Calu3 (cell line): Measurements from ENCODE around the gene PAX9. TPM values are rescaled to one million over a fixed set of nuclear protein-coding genes. Genes with fewer than 3 reads are reported as not detected.

Source experiments
- BruUV-seq: library from RNA; stranded (reverse); fragments of 400-500 nt; replicated peaks from 2 replicates; lab custom pipeline; 2021; lab: Mats Ljungman, UMichigan
- CTCF ChIA-PET: fragments of 300-600 bp; sonication (Branson Sonifier 250); formaldehyde crosslinking; loops from one replicate; lab custom pipeline; 2022; ENCODE audit warnings: antibody characterized with exemption; lab: Charles Lee
- DNase-seq: peaks from one replicate; pipeline ENCODE4 v3.0.0; 2022
- H3K27ac Mint-ChIP-seq: one replicate; pipeline ENCODE4 v1.8.0; 2022; ENCODE audit warnings: mixed read lengths; ENCODE audit not compliant: unreplicated experiment
- H3K27me3 Mint-ChIP-seq: one replicate; pipeline ENCODE4 v1.8.0; 2022; ENCODE audit warnings: mixed read lengths; ENCODE audit not compliant: unreplicated experiment
- H3K36me3 Mint-ChIP-seq: one replicate; pipeline ENCODE4 v1.8.0; 2022; ENCODE audit warnings: mild to moderate bottlenecking, moderate library complexity, mixed read lengths; ENCODE audit not compliant: insufficient read depth, unreplicated experiment
- H3K4me1 Mint-ChIP-seq: one replicate; pipeline ENCODE4 v1.8.0; 2022; ENCODE audit warnings: mild to moderate bottlenecking, low read depth, mixed read lengths; ENCODE audit not compliant: unreplicated experiment
- H3K4me3 Mint-ChIP-seq: one replicate; pipeline ENCODE4 v1.8.0; 2022; ENCODE audit warnings: mild to moderate bottlenecking, low read depth, moderate library complexity, mixed read lengths; ENCODE audit not compliant: unreplicated experiment
- H3K9me3 Mint-ChIP-seq: one replicate; pipeline ENCODE4 v1.8.0; 2022; ENCODE audit warnings: low read depth, mixed read lengths; ENCODE audit not compliant: unreplicated experiment
- intact Hi-C: fragments of 100-400 bp; cut with micrococcal nuclease; formaldehyde crosslinking; loops from one replicate; pipeline ENCODE4 v1.10.0; 2022; ENCODE audit not compliant: unreplicated experiment
- total RNA-seq: library from RNA; stranded (reverse); gene quantifications from 2 replicates; pipeline ENCODE4 v1.2.3, GENCODE V29; 2022
- TF ChIP-seq, protein P1 (sequence below): fragments of 200-600 bp; IDR thresholded peaks from one replicate; pipeline ENCODE4 v1.8.0; 2022; ENCODE audit warnings: antibody characterized with exemption; ENCODE audit not compliant: unreplicated experiment

PAX9 gene
- total RNA-seq, 1 experiment from 2014 or later, result 4.5 TPM

DNA sequence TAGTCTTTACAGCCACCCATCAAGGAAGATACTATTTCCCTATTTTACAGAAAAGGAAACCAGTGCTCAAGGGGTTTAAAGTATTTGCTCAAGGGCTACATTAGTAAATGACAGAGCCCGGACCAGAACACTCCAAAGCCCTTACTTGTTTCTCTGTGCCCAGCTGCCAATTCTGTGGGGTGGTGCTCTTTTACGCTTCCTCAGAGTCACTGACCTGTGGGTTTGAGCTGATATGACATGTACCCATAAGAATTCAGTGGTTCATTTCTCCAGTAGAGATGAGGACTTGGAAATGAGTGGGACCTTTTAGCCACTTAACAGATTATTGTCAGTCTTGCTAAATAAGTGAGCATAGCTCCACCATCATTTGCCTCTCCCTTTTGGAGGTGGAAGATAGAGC is 41.8 kb upstream of the PAX9 start:
- H3K4me3 Mint-ChIP-seq, result no peak overlapping the region
- BruUV-seq, result no TSS peak
- peaks cover 21% of the 10 kb centered on the region for H3K27me3 Mint-ChIP-seq
- no peak for DNase-seq
- no peaks in the 10 kb centered on the region for H3K36me3 Mint-ChIP-seq
- no peak overlapping the region for H3K27ac Mint-ChIP-seq
- CTCF ChIA-PET, result no interaction called here
- TF ChIP-seq, protein P1, sequence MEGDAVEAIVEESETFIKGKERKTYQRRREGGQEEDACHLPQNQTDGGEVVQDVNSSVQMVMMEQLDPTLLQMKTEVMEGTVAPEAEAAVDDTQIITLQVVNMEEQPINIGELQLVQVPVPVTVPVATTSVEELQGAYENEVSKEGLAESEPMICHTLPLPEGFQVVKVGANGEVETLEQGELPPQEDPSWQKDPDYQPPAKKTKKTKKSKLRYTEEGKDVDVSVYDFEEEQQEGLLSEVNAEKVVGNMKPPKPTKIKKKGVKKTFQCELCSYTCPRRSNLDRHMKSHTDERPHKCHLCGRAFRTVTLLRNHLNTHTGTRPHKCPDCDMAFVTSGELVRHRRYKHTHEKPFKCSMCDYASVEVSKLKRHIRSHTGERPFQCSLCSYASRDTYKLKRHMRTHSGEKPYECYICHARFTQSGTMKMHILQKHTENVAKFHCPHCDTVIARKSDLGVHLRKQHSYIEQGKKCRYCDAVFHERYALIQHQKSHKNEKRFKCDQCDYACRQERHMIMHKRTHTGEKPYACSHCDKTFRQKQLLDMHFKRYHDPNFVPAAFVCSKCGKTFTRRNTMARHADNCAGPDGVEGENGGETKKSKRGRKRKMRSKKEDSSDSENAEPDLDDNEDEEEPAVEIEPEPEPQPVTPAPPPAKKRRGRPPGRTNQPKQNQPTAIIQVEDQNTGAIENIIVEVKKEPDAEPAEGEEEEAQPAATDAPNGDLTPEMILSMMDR, result no peak
- H3K9me3 Mint-ChIP-seq, result no peaks in the 10 kb centered on the region
- intact Hi-C loops, result no loop called here
- peaks cover 10% of the 10 kb centered on the region for H3K4me1 Mint-ChIP-seq

DNA sequence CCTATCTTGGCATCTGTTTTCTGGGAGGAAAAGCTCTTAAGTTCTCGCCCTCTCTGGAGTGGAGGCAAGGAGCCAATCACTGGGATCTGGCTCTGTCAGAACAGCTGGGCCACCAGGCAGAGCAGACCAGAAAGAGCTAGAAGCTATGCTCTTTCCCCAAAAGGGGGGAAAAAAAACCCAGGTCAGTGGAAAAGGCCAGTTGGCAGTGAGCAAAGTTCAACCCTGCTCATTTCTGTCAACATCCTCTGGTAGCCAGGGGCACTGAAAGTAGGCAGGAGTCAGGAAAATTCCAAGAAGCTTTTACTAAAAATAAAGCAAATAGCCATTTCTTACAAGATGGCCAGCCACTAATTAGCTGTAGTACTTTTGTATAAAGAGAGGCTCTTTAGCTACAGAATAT is 36.6 kb upstream of the PAX9 start:
- Mint-ChIP-seq H3K36me3 (no peaks in the 10 kb centered on the region), H3K4me1 (no peaks in the 10 kb centered on the region), H3K27me3 (peaks cover 23% of the 10 kb centered on the region), H3K9me3 (no peaks in the 10 kb centered on the region), H3K4me3 (no peak overlapping the region), H3K27ac (no peak overlapping the region)
- no peak for DNase-seq
- CTCF ChIA-PET, result interaction anchor here (0.9 kb wide), 1 partner anchor 607 kb away, joined by 3 read pairs; no protein-coding TSS in a partner anchor
- TF ChIP-seq, protein P1, result no peak
- BruUV-seq, result no TSS peak
- intact Hi-C loops, result no loop called here

DNA sequence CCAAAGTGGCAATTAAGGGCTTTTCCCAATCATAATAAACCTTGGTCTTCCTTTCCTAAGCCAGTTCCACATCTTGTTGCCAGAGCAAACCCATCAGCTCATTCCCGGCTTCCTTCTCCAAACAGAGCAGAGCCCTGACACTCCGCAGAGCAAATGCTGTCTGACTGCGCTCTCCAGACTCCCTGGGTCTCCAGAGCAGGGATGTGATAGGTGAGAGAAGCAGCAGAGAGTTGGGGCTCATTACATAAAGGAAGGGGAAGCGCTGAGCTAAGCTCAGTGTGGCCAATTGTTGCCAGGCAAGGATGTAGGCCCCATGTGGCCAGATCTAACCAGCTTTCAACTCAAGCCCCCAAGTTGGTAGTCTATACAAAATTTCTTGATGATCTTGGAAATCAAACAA is 36.2 kb upstream of the PAX9 start:
- peaks cover 23% of the 10 kb centered on the region for H3K27me3 Mint-ChIP-seq
- TF ChIP-seq, protein P1, result no peak
- H3K27ac Mint-ChIP-seq, result no peak overlapping the region
- H3K4me3 Mint-ChIP-seq, result no peak overlapping the region
- no peak for DNase-seq
- no TSS peak for BruUV-seq
- H3K36me3 Mint-ChIP-seq, result no peaks in the 10 kb centered on the region
- H3K4me1 Mint-ChIP-seq, result no peaks in the 10 kb centered on the region
- intact Hi-C loops, result no loop called here
- no peaks in the 10 kb centered on the region for H3K9me3 Mint-ChIP-seq
- CTCF ChIA-PET, result interaction anchor here (0.9 kb wide), 1 partner anchor 606 kb away, joined by 3 read pairs; no protein-coding TSS in a partner anchor

DNA sequence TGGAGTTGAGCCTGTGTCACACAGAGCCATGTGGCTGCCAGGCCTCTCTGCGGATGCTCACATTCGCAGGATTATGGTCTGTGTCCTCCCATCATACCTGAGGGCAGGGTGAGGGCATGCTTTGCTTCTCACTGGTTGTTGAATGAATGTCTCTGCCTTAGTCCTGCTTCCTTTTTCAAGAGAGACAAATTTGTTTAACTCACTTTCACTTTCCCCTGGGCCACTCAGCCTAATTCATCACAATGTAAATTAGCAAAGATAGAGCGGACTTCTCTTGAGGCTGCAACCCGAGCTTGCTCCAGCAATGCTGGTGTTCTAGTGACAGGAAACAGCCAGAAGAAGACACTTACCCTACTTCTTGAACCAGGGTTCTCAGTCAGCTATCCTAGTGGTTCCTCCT is 35.5 kb upstream of the PAX9 start:
- intact Hi-C loops, result no loop called here
- TF ChIP-seq, protein P1, result no peak
- BruUV-seq, result no TSS peak
- no peak overlapping the region for H3K27ac Mint-ChIP-seq
- no peaks in the 10 kb centered on the region for H3K9me3 Mint-ChIP-seq
- no peak for DNase-seq
- H3K27me3 Mint-ChIP-seq, result peaks cover 23% of the 10 kb centered on the region
- CTCF ChIA-PET, result no interaction called here
- no peaks in the 10 kb centered on the region for H3K36me3 Mint-ChIP-seq
- no peaks in the 10 kb centered on the region for H3K4me1 Mint-ChIP-seq
- no peak overlapping the region for H3K4me3 Mint-ChIP-seq
